Vagina (tissue), 2 donors: ENCODE measurements around the gene HOXC11. TPM values are rescaled to one million over a fixed set of nuclear protein-coding genes. Genes with fewer than 3 reads are reported as not detected.

Experiments
- DNase-seq, 2 donors: peaks; one replicate each; pipeline ENCODE4 v3.0.0-alpha.2; 2017; ENCODE audit errors: extremely low spot score in 2 of 2
- H3K27ac ChIP-seq: fragments of 200-600 bp; sonication (generic); one replicate; pipeline ENCODE4 v1.5.1; 2019
- H3K27me3 ChIP-seq: fragments of 200-600 bp; sonication (generic); one replicate; pipeline ENCODE4 v1.5.1; 2019
- H3K36me3 ChIP-seq, 2 donors: fragments of 200-600 bp; sonication (generic); one replicate each; pipeline ENCODE4 v1.5.1; 2017 to 2019
- H3K4me1 ChIP-seq: fragments of 200-600 bp; sonication (generic); one replicate; pipeline ENCODE4 v1.5.1; 2019
- H3K4me3 ChIP-seq, 2 donors: fragments of 200-600 bp; sonication (generic); 1 replicate in 1 of 2; 2 replicates in 1 of 2; pipeline ENCODE4 v1.5.1; 2016 to 2019
- H3K9me3 ChIP-seq: fragments of 200-600 bp; sonication (generic); one replicate; pipeline ENCODE4 v1.5.1; 2019
- POLR2A ChIP-seq, 2 donors: fragments of 450-650 bp; IDR thresholded peaks; one replicate each; pipeline ENCODE4 v1.6.1; 2017; ENCODE audit warnings: antibody characterized with exemption in 2 of 2, mild to moderate bottlenecking in 2 of 2, moderate library complexity in 2 of 2
- POLR2AphosphoS5 ChIP-seq, 2 donors: sonication (generic); formaldehyde crosslinking; IDR thresholded peaks; one replicate each; pipeline ENCODE4 v1.9.0; 2017; ENCODE audit warnings: antibody characterized with exemption in 2 of 2, mild to moderate bottlenecking in 2 of 2, low read depth in 1 of 2; ENCODE audit not compliant: insufficient read depth in 1 of 2
- intact Hi-C: fragments of 100-400 bp; cut with DNase I; formaldehyde crosslinking; loops from one replicate; pipeline ENCODE4 v1.15.1; 2023
- total RNA-seq: library from RNA; depleted of rRNA; stranded (reverse); fragments of >200 nt; gene quantifications from one replicate; pipeline ENCODE4 v1.2.3, GENCODE V29; 2016
- TF ChIP-seq, protein P1 (sequence below), 3 experiments: fragments of 450-650 bp in 2 of 3; fragments of 200-600 bp in 1 of 3; sonication (generic) in 1 of 3; IDR thresholded peaks; one replicate each; pipeline ENCODE4 v1.5.1; 2017 to 2019; ENCODE audit warnings: antibody characterized with exemption in 3 of 3, mild to moderate bottlenecking in 2 of 3, moderate library complexity in 2 of 3

The HOXC11 gene
- total RNA-seq, 1 donor from 2014 or later = not detected

DNA sequence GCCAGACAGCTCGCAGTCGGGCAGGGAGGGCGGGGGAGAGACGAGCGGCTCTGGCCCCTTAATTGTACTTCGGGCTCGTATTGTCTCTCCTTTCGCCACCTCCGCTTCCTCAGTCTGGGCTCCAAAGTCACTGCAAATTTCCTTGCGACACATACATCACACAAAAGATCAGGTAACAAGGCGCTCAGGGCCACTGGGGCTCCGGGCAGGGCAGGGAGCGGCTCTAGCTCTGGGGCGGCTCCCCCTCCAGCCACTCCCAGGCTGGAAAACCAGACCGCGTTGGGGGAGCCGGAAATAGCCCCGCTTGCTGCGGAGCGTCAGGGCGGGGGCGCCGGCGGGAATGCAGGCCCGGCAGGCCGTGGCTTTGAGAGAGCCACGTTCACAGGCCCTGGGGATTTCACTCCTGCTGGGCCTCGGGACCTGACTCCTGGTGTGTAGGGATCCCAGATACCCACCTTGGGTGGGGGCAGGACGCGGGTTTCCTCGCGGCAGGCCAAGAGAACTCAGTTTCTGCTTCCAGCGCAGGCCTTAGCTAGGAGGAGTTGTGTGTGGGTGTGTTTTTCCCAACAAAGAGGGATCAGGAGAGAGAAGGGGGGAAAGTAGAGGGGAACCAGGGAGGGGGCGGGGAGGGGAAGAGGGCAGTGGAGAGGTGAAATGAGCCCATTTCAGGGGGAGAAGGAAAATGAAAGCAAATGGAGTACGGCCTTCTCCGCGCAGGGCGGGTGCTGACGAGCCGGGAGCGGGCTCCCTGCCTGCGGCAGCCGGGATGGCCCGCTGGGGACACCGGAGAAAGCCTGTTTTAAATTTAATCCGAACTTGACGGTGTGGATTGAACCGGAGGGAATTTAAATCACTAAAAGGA lies 22.7 kb downstream of the HOXC11 start:
- Histone ChIP-seq H3K9me3 (no peaks in the 10 kb centered on the region), H3K36me3 (no peaks in the 10 kb centered on the region), H3K27me3 (peaks cover 52% of the 10 kb centered on the region), H3K4me3 (peak overlapping the region; percentile 43 to 51), H3K4me1 (peaks cover 37% of the 10 kb centered on the region), H3K27ac (no peak overlapping the region)
- no peak for DNase-seq
- intact Hi-C loops = no loop called here
- TF ChIP-seq POLR2A (IDR thresholded peaks at IDR 0.05) = no peak
- TF ChIP-seq POLR2AphosphoS5 (IDR thresholded peaks at IDR 0.05; ENCODE audit: insufficient read depth in 1 of 2, low read depth in 1 of 2) = no peak
- TF ChIP-seq, protein P1, sequence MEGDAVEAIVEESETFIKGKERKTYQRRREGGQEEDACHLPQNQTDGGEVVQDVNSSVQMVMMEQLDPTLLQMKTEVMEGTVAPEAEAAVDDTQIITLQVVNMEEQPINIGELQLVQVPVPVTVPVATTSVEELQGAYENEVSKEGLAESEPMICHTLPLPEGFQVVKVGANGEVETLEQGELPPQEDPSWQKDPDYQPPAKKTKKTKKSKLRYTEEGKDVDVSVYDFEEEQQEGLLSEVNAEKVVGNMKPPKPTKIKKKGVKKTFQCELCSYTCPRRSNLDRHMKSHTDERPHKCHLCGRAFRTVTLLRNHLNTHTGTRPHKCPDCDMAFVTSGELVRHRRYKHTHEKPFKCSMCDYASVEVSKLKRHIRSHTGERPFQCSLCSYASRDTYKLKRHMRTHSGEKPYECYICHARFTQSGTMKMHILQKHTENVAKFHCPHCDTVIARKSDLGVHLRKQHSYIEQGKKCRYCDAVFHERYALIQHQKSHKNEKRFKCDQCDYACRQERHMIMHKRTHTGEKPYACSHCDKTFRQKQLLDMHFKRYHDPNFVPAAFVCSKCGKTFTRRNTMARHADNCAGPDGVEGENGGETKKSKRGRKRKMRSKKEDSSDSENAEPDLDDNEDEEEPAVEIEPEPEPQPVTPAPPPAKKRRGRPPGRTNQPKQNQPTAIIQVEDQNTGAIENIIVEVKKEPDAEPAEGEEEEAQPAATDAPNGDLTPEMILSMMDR (IDR thresholded peaks at IDR 0.05) = no peak

DNA sequence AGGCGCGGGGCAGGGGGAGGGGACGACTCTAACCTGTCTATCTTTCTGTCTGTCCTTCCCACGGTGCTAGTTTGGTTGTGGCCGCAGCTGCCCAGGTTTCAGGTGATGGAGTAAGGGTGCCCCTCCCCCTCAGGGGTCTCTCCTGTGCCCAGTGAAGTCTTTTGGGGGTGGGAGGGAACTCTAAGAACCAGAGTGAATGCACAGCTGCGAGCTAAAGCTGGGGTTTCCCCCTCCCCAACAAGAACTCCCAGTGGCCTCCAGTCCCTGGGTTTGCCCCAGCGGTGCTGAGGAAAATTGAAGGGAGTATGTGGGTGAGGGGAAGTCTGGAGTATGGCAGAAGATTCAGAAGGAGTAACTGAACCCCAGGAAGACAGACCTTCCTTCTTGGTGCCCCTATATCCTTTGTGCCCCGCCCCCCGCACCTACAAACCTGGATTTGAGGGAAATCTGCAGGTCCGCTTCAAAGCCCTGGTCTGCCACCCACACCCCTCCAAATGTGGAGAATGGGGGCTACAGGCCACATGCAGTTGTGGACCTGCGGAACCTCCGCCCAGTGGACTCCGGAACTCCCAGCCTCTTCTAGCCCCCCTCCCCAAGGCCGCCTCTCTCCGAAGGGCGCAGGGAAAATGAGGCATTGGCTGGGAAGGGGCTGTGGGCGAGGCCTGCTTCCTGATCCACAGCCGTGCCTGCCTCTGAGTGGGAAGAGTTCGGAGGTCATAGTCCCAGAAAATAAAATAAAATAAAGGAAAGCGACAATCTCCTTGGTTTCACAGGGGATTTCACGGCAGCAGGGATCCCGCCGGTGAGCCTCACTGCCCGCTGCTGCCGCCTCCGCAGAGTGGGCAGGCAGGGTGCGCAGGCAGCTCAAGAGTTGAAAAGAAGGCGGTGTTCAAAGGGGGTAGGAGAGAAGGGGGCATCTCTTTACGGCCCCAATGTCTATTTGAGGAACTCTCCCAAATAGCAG lies 23.6 kb downstream of the HOXC11 start:
- Histone ChIP-seq H3K27me3 (peaks cover 61% of the 10 kb centered on the region), H3K4me1 (peaks cover 39% of the 10 kb centered on the region), H3K4me3 (peak overlapping the region; percentile 43 to 51), H3K36me3 (no peaks in the 10 kb centered on the region), H3K27ac (no peak overlapping the region), H3K9me3 (no peaks in the 10 kb centered on the region)
- DNase-seq = no peak
- intact Hi-C loops = no loop called here
- no peak for TF ChIP-seq POLR2A (IDR thresholded peaks at IDR 0.05)
- TF ChIP-seq, protein P1 (IDR thresholded peaks at IDR 0.05) = no peak
- TF ChIP-seq POLR2AphosphoS5 (IDR thresholded peaks at IDR 0.05; ENCODE audit: insufficient read depth in 1 of 2, low read depth in 1 of 2) = no peak

DNA sequence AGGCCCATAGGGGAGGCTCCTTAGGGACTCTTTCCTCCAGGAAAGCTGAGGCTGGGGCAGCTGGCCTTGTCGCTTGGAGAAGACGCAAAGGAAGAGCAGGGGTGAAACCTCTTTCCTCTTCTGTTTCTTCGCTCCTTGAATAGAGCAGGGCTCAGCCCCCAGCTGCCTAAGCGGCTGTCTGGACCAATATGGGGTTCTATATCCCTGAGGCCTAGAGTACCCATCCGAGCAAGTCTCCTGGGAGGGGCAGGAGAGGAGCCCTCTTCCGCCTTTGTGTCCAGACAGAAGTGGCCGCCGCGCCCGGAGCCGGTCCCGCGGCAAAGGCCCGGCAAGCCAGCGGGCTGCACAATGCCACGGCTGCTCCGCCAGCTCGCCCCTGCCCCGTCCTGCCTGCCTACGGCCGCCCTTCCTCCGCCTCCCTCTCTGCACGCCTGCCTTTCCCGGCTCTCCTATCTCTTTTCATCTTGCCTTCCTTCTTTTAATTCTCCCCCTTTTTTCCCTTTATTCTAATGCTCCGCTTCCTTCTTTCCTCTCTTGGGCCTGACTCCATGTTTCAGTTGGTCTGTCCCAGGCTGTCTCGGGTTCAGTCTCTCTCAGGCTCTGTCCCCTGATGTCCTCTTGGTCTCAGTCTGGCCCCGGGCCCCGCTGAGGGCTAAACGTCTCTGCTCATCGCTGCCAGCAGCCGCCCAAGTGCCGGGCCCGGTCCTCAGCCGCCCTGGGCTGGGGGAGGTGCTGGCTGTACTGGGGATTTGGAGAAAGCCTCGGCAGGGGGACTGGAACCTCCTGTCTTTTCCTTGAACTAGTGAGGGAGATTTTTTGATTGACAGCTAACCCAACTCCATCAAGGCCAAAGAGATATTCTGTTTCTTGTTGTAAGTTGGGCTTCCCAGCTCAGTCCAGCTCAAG lies 24.5 kb downstream of the HOXC11 start:
- no peaks in the 10 kb centered on the region for H3K9me3 ChIP-seq
- no peak overlapping the region for H3K4me3 ChIP-seq
- no peaks in the 10 kb centered on the region for H3K36me3 ChIP-seq
- no peak for DNase-seq
- H3K27me3 ChIP-seq = peaks cover 63% of the 10 kb centered on the region
- TF ChIP-seq POLR2A (IDR thresholded peaks at IDR 0.05) = no peak
- TF ChIP-seq, protein P1 (IDR thresholded peaks at IDR 0.05) = no peak
- no peak for TF ChIP-seq POLR2AphosphoS5 (IDR thresholded peaks at IDR 0.05; ENCODE audit: insufficient read depth in 1 of 2, low read depth in 1 of 2)
- H3K27ac ChIP-seq = no peak overlapping the region
- peaks cover 39% of the 10 kb centered on the region for H3K4me1 ChIP-seq
- intact Hi-C loops = no loop called here

DNA sequence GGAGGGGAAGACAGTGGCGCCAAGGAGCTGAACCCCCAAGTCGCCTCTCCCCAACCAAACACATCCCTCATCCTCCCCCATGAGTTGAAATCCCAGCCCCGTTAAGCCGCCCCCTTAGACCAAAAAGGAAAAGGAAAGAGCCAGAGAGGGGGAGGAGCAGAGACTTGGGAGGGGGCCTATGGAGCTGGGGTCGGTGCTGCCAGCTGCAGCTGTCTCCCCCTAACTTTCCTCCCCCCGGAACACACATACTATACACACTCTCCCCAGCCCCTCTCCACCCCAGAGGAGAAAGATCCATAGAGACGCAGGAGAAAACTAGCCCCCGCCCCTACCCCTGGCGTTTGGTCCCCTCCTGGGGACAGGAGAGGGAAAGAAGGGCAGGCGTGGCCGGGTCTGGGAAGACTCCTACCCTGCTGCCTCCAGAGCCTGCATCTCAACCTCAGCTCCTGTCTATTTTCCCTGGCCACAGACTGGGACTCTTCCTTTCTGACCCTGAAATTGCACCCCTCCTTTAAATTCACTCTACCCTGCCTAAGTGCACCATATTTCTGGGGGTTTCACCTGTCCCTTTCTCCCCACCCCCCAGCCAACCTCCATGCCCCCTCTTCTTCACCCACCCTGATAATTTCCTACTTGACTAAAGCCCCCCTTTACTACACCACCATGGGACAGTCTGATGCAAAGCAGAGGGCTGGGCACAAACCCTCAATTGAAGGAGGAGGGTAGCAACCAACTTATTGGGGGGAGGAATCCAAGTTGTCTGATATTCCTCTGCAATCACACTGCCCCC lies 25.4 kb downstream of the HOXC11 start:
- intact Hi-C loops = no loop called here
- H3K27ac ChIP-seq = no peak overlapping the region
- no peak overlapping the region for H3K4me3 ChIP-seq
- peaks cover 39% of the 10 kb centered on the region for H3K4me1 ChIP-seq
- DNase-seq = no peak
- TF ChIP-seq, protein P1 (IDR thresholded peaks at IDR 0.05) = no peak
- no peak for TF ChIP-seq POLR2AphosphoS5 (IDR thresholded peaks at IDR 0.05; ENCODE audit: insufficient read depth in 1 of 2, low read depth in 1 of 2)
- no peak for TF ChIP-seq POLR2A (IDR thresholded peaks at IDR 0.05)
- no peaks in the 10 kb centered on the region for H3K9me3 ChIP-seq
- H3K36me3 ChIP-seq = no peaks in the 10 kb centered on the region
- peaks cover 57% of the 10 kb centered on the region for H3K27me3 ChIP-seq
